ENCODE measurements around the gene AFAP1. TPM values are rescaled to one million over a fixed set of nuclear protein-coding genes. Genes with fewer than 3 reads are reported as not detected.

The AFAP1 gene
- total RNA-seq, 1 donor from 2014 or later = 55.6 TPM

DNA sequence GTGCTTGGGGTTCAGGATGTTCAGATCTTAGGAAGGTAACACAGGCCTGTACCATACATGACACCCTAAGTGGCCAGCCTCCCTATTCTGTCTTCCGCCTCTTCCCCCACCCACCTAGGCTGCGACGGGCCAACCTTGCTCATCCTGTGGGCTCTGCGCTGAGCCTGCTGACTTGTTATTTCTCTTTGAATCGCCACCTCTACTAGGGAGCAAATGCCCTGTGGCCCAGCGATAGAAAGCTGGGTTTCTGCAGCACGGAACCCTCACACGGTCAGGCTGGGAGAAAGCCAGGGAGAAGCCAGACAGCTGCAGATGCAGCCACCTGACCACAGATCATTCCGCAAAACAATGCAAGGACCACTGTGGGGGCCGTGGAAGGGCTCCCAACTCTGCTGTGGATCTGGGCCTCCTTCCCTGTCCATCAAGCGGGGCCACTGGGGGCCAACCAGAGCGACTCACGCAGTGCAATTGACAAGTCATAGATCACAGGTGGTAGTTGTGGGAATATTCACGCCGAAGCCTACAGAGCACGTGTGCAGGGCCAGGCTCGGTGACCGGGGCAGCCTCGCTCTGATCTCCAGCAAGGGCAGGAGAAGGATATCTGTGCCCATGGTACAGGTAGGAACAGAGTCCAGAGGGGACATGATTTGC is 227.5 kb downstream of the AFAP1 start:
- H3K36me3 ChIP-seq (ENCODE audit: control insufficient read depth, insufficient read depth, low read length) = no peaks in the 10 kb centered on the region
- no peak for TF ChIP-seq CTCF (IDR thresholded peaks at IDR 0.05; ENCODE audit: insufficient read depth, low read length, poor library complexity, severe bottlenecking)
- H3K4me3 ChIP-seq (ENCODE audit: low read depth, low read length) = no peak overlapping the region
- no peak for DNase-seq (ENCODE audit: low read depth)
- H3K27me3 ChIP-seq (ENCODE audit: control insufficient read depth, insufficient read depth, low read length) = no peaks in the 10 kb centered on the region

- no peaks in the 10 kb centered on the region for H3K36me3 ChIP-seq (ENCODE audit: control insufficient read depth, insufficient read depth, low read length)
- no peak for DNase-seq (ENCODE audit: low read depth)
- TF ChIP-seq CTCF (IDR thresholded peaks at IDR 0.05; ENCODE audit: insufficient read depth, low read length, poor library complexity, severe bottlenecking) = no peak
- H3K27me3 ChIP-seq (ENCODE audit: control insufficient read depth, insufficient read depth, low read length) = no peaks in the 10 kb centered on the region
- H3K4me3 ChIP-seq (ENCODE audit: low read depth, low read length) = no peak overlapping the region
These were observed 228.2 kb downstream of the AFAP1 start for GRCh38 chr4:7711307-7711963.

DNA sequence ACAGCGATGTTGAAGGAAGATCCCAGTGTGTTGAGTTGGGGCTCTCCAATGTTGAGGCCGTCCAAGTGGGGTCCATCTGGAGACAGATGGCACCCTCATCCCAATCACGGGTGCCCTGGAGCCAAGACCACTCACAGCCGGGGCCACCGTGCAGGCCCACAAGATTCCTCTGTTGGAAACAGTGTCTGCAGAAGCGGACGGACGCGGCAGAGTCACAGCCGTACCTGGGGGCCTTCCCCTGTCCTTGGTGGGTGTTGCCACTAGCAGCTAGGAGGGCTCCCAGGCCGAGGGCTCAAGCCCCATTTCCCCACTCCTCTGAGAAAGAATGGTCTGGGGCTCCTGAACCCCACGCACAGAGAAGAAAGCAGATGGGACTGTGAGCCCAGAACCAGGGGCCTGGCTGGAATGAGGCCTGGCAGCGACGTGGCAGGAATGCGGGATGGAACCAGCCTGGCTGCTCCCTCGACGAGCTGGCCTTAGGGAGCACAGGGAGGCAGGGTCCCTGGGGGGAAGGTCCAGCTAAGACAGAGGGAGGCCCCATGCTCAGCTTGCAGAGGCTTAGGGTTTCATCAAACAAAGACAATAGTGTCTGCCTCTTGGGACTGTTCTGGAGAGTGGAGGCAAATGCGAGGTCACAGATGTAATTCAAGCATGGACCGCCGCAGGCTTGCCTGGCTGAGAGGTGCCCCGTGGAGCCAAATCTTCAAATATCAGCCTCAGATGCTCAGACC is 228.9 kb downstream of the AFAP1 start:
- TF ChIP-seq CTCF (IDR thresholded peaks at IDR 0.05; ENCODE audit: insufficient read depth, low read length, poor library complexity, severe bottlenecking) = no peak
- DNase-seq (ENCODE audit: low read depth) = no peak
- Histone ChIP-seq H3K4me3 (ENCODE audit: low read depth, low read length) (no peak overlapping the region), H3K36me3 (ENCODE audit: control insufficient read depth, insufficient read depth, low read length) (no peaks in the 10 kb centered on the region), H3K27me3 (ENCODE audit: control insufficient read depth, insufficient read depth, low read length) (no peaks in the 10 kb centered on the region)

- DNase-seq (ENCODE audit: low read depth) = no peak
- H3K4me3 ChIP-seq (ENCODE audit: low read depth, low read length) = no peak overlapping the region
- no peaks in the 10 kb centered on the region for H3K27me3 ChIP-seq (ENCODE audit: control insufficient read depth, insufficient read depth, low read length)
- H3K36me3 ChIP-seq (ENCODE audit: control insufficient read depth, insufficient read depth, low read length) = no peaks in the 10 kb centered on the region
- TF ChIP-seq CTCF (IDR thresholded peaks at IDR 0.05; ENCODE audit: insufficient read depth, low read length, poor library complexity, severe bottlenecking) = no peak
These were observed 229.5 kb downstream of the AFAP1 start for GRCh38 chr4:7710126-7710525.

DNA sequence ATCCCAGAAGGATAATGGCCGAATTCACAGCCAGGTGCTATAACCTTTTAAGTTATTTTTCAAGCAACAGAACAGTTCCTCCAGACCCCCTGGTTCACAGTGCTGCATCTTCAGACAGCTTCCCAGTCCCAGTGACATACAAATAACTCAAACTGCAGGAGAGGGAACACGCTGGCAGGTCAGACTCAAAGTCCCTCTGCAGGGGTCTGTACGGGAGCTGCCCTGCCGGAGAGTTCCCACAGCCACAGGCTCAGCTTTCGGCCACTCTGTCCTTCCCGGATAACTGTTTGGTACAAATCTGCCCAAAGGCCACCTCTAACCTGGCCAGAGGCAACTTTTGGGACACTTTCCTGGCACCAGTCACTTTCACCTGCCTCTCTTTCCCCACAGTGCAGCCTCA is 230.2 kb downstream of the AFAP1 start:
- TF ChIP-seq CTCF (IDR thresholded peaks at IDR 0.05; ENCODE audit: insufficient read depth, low read length, poor library complexity, severe bottlenecking) = no peak
- Histone ChIP-seq H3K27me3 (ENCODE audit: control insufficient read depth, insufficient read depth, low read length) (no peaks in the 10 kb centered on the region), H3K4me3 (ENCODE audit: low read depth, low read length) (no peak overlapping the region), H3K36me3 (ENCODE audit: control insufficient read depth, insufficient read depth, low read length) (no peaks in the 10 kb centered on the region)
- no peak for DNase-seq (ENCODE audit: low read depth)

All from kidney epithelial cell (primary cell).